ENCODE results near the gene MAP4K3.

Gene MAP4K3

GRCh38 chr2:39436592-39437521 lies at the start of gene MAP4K3:
Gene MAP4K3 (minus strand): TSS chr2:39437285. CDS start chr2:39436987, 298 bp downstream.
- TF ChIP-seq YY1 (IDR thresholded peaks at IDR 0.05; ENCODE audit: insufficient read depth, insufficient read length) (no peak), ZNF274 (IDR thresholded peaks at IDR 0.05; ENCODE audit: low read depth, low read length) (no peak), SUZ12 (IDR thresholded peaks at IDR 0.05; ENCODE audit: extremely low read depth, insufficient read depth, insufficient read length) (no peak)
- Histone ChIP-seq H3K4me3 (ENCODE audit: insufficient read length, low read depth) (peak within 1 kb of the TSS; percentile 89), H3K9me3 (ENCODE audit: insufficient read depth, low read length) (no peaks in the 10 kb centered on the region), H3K4me1 (ENCODE audit: insufficient read depth, insufficient read length) (peaks cover 7% of the 10 kb centered on the region), H3K27me3 (ENCODE audit: insufficient read depth, insufficient read length) (no peaks in the 10 kb centered on the region), H3K9ac (ENCODE audit: insufficient read length, low read depth) (peak within 1 kb of the TSS; percentile 92), H3K36me3 (ENCODE audit: insufficient read depth, insufficient read length, low read length) (no peaks in the 10 kb centered on the region)
- DNase-seq (ENCODE audit: low read depth, low spot score) = peak; percentile 92

GRCh38 chr2:39486071-39486470 lies 49.0 kb upstream of the MAP4K3 start:
- no peak for DNase-seq (ENCODE audit: low read depth, low spot score)
- no peaks in the 10 kb centered on the region for H3K4me1 ChIP-seq (ENCODE audit: insufficient read depth, insufficient read length)
- no peaks in the 10 kb centered on the region for H3K9me3 ChIP-seq (ENCODE audit: insufficient read depth, low read length)
- H3K27me3 ChIP-seq (ENCODE audit: insufficient read depth, insufficient read length) = no peaks in the 10 kb centered on the region
- TF ChIP-seq SUZ12 (IDR thresholded peaks at IDR 0.05; ENCODE audit: extremely low read depth, insufficient read depth, insufficient read length) (no peak), ZNF274 (IDR thresholded peaks at IDR 0.05; ENCODE audit: low read depth, low read length) (no peak), YY1 (IDR thresholded peaks at IDR 0.05; ENCODE audit: insufficient read depth, insufficient read length) (no peak)
- no peaks in the 10 kb centered on the region for H3K36me3 ChIP-seq (ENCODE audit: insufficient read depth, insufficient read length, low read length)
- H3K4me3 ChIP-seq (ENCODE audit: insufficient read length, low read depth) = no peak overlapping the region
- H3K9ac ChIP-seq (ENCODE audit: insufficient read length, low read depth) = no peak overlapping the region

DNA sequence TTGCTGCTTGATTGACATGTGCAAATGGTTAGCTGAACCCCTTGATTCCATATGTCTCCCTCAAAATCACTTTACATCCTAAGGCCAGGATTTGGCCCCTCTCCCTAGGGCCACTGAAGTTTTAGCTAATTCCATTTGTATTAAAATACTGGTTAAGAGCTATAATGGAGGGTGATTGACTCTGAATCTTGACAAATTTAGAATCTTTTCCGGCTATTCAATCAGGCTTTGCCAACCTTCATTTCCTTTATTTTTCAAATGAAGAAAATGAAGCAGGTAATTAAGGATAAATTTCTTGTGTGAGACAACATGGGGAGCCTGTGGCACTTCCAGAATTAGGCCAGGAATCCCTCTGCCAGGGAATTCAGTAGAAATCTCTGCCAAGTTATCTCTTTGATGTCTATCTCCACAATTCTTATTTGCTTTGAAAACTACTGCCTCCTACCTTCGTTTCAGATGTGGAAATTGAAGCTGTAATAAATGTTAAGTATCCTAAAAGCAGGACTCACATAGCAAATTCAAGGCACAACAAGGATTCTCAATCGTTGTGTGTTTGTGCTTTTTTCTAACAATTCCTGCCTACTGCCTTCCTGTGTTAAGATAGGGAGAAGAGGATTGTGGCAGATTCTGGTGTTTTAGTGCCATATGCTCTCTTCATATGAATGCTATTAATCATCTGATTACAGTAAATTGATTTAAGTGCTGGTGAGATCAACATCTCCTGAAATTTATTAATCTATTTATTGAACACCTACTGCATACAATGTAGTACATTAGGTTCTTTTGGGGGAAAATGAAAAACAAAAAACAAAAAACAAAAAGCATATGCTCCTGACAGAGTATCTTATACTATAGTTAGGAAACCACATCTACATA lies 47.8 kb upstream of the MAP4K3 start:
- DNase-seq (ENCODE audit: low read depth, low spot score) = no peak
- no peak overlapping the region for H3K9ac ChIP-seq (ENCODE audit: insufficient read length, low read depth)
- H3K4me1 ChIP-seq (ENCODE audit: insufficient read depth, insufficient read length) = no peaks in the 10 kb centered on the region
- H3K27me3 ChIP-seq (ENCODE audit: insufficient read depth, insufficient read length) = no peaks in the 10 kb centered on the region
- TF ChIP-seq YY1 (IDR thresholded peaks at IDR 0.05; ENCODE audit: insufficient read depth, insufficient read length) (no peak), SUZ12 (IDR thresholded peaks at IDR 0.05; ENCODE audit: extremely low read depth, insufficient read depth, insufficient read length) (no peak), ZNF274 (IDR thresholded peaks at IDR 0.05; ENCODE audit: low read depth, low read length) (no peak)
- no peaks in the 10 kb centered on the region for H3K36me3 ChIP-seq (ENCODE audit: insufficient read depth, insufficient read length, low read length)
- no peaks in the 10 kb centered on the region for H3K9me3 ChIP-seq (ENCODE audit: insufficient read depth, low read length)
- H3K4me3 ChIP-seq (ENCODE audit: insufficient read length, low read depth) = no peak overlapping the region

DNA sequence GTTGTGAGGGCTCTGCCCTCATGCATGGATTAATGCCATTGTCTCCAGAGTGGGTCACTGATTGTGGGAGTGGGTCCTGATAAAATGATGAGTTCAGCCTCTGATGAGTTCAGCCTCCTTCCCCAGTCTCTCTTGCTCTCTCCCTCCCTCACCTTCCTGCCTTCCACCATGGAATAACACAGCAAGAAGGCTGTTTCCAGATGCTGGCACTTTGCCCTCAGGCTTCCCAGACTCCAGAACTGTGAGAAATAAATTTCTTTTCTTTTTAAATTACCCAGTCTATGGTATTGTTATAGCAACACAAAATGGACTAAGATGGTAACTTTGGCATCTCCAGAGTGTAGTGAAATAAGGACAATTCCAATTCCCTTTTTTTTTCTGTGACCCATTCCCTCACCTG lies 47.1 kb upstream of the MAP4K3 start:
- no peaks in the 10 kb centered on the region for H3K9me3 ChIP-seq (ENCODE audit: insufficient read depth, low read length)
- no peak for DNase-seq (ENCODE audit: low read depth, low spot score)
- H3K4me1 ChIP-seq (ENCODE audit: insufficient read depth, insufficient read length) = no peaks in the 10 kb centered on the region
- no peak for TF ChIP-seq ZNF274 (IDR thresholded peaks at IDR 0.05; ENCODE audit: low read depth, low read length)
- no peak for TF ChIP-seq SUZ12 (IDR thresholded peaks at IDR 0.05; ENCODE audit: extremely low read depth, insufficient read depth, insufficient read length)
- TF ChIP-seq YY1 (IDR thresholded peaks at IDR 0.05; ENCODE audit: insufficient read depth, insufficient read length) = no peak
- no peak overlapping the region for H3K9ac ChIP-seq (ENCODE audit: insufficient read length, low read depth)
- no peak overlapping the region for H3K4me3 ChIP-seq (ENCODE audit: insufficient read length, low read depth)
- no peaks in the 10 kb centered on the region for H3K27me3 ChIP-seq (ENCODE audit: insufficient read depth, insufficient read length)
- no peaks in the 10 kb centered on the region for H3K36me3 ChIP-seq (ENCODE audit: insufficient read depth, insufficient read length, low read length)

GRCh38 chr2:39483534-39483933 lies 46.4 kb upstream of the MAP4K3 start:
- no peak for TF ChIP-seq SUZ12 (IDR thresholded peaks at IDR 0.05; ENCODE audit: extremely low read depth, insufficient read depth, insufficient read length)
- TF ChIP-seq ZNF274 (IDR thresholded peaks at IDR 0.05; ENCODE audit: low read depth, low read length) = no peak
- no peak for TF ChIP-seq YY1 (IDR thresholded peaks at IDR 0.05; ENCODE audit: insufficient read depth, insufficient read length)
- DNase-seq (ENCODE audit: low read depth, low spot score) = no peak
- H3K4me3 ChIP-seq (ENCODE audit: insufficient read length, low read depth) = no peak overlapping the region
- H3K36me3 ChIP-seq (ENCODE audit: insufficient read depth, insufficient read length, low read length) = no peaks in the 10 kb centered on the region
- H3K9me3 ChIP-seq (ENCODE audit: insufficient read depth, low read length) = no peaks in the 10 kb centered on the region
- no peak overlapping the region for H3K9ac ChIP-seq (ENCODE audit: insufficient read length, low read depth)
- no peaks in the 10 kb centered on the region for H3K4me1 ChIP-seq (ENCODE audit: insufficient read depth, insufficient read length)
- no peaks in the 10 kb centered on the region for H3K27me3 ChIP-seq (ENCODE audit: insufficient read depth, insufficient read length)

DNA sequence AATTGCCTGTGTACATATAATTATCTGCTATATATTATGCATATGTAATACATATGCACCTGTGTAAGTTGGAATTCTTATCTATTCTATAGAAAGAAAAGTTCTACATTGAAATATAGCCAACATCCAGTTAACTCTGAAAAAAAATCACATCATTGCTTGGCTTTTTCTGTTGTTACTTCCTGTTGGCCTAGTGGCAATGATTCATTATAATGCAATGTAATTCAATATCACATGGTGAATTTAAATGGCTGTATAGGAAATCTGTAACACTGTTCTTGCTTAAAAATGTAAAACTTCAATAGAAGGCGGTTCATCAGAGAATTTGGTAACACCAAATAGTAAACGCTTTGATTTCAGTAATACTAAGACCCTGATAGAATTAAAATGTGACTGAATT lies 44.5 kb upstream of the MAP4K3 start:
- Histone ChIP-seq H3K4me3 (ENCODE audit: insufficient read length, low read depth) (no peak overlapping the region), H3K4me1 (ENCODE audit: insufficient read depth, insufficient read length) (no peaks in the 10 kb centered on the region), H3K27me3 (ENCODE audit: insufficient read depth, insufficient read length) (no peaks in the 10 kb centered on the region), H3K9ac (ENCODE audit: insufficient read length, low read depth) (no peak overlapping the region), H3K9me3 (ENCODE audit: insufficient read depth, low read length) (no peaks in the 10 kb centered on the region), H3K36me3 (ENCODE audit: insufficient read depth, insufficient read length, low read length) (no peaks in the 10 kb centered on the region)
- DNase-seq (ENCODE audit: low read depth, low spot score) = no peak
- TF ChIP-seq SUZ12 (IDR thresholded peaks at IDR 0.05; ENCODE audit: extremely low read depth, insufficient read depth, insufficient read length) (no peak), ZNF274 (IDR thresholded peaks at IDR 0.05; ENCODE audit: low read depth, low read length) (no peak), YY1 (IDR thresholded peaks at IDR 0.05; ENCODE audit: insufficient read depth, insufficient read length) (no peak)

DNA sequence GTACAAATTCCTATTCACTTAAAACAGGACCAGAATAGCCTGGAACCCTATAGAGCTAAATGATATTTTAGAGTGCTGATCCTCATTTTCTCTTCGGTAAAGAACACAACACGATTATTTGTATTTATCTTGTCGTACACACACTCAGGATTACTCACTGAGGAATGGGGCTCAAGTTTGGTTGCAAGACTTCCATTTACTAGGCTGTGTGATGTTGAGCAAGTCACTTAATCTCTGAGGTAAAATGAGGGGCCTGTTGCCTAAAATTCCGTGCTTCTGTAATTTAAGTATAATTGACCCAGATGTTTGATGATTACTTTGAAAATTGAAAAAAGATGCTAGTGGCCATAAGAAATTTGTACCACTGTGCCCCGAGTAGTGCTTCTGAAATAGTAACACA lies 42.6 kb upstream of the MAP4K3 start:
- DNase-seq (ENCODE audit: low read depth, low spot score) = no peak
- Histone ChIP-seq H3K9ac (ENCODE audit: insufficient read length, low read depth) (no peak overlapping the region), H3K9me3 (ENCODE audit: insufficient read depth, low read length) (no peaks in the 10 kb centered on the region), H3K27me3 (ENCODE audit: insufficient read depth, insufficient read length) (no peaks in the 10 kb centered on the region), H3K4me1 (ENCODE audit: insufficient read depth, insufficient read length) (no peaks in the 10 kb centered on the region), H3K36me3 (ENCODE audit: insufficient read depth, insufficient read length, low read length) (no peaks in the 10 kb centered on the region), H3K4me3 (ENCODE audit: insufficient read length, low read depth) (no peak overlapping the region)
- no peak for TF ChIP-seq SUZ12 (IDR thresholded peaks at IDR 0.05; ENCODE audit: extremely low read depth, insufficient read depth, insufficient read length)
- TF ChIP-seq ZNF274 (IDR thresholded peaks at IDR 0.05; ENCODE audit: low read depth, low read length) = no peak
- TF ChIP-seq YY1 (IDR thresholded peaks at IDR 0.05; ENCODE audit: insufficient read depth, insufficient read length) = no peak

All from NT2/D1 (cell line).